Cardiac muscle cell (in vitro differentiated cells and primary cell): ENCODE data around the gene DOCK4. TPM values are rescaled to one million over a fixed set of nuclear protein-coding genes. Genes with fewer than 3 reads are reported as not detected.

Source experiments
- DNase-seq, 2 donors: peaks; one replicate each; pipeline versions ENCODE4 v3.0.0 to v3.0.0-alpha.2; 2010 to 2017; ENCODE audit warnings: low read depth in 1 of 2, low spot score in 1 of 2
- H3K27ac ChIP-seq: fragments of 200-600 bp; sonication (generic); 2 replicates; pipeline ENCODE4 v1.5.1; 2016
- H3K27me3 ChIP-seq: fragments of 200-600 bp; sonication (generic); 2 replicates; pipeline ENCODE4 v1.6.0; 2016; ENCODE audit warnings: control low read depth
- H3K36me3 ChIP-seq: fragments of 200-600 bp; sonication (generic); 2 replicates; pipeline ENCODE4 v1.5.1; 2016; ENCODE audit warnings: control low read depth
- H3K4me1 ChIP-seq: fragments of 200-600 bp; sonication (generic); 2 replicates; pipeline ENCODE4 v1.8.1; 2017; ENCODE audit warnings: low read depth, mild to moderate bottlenecking, mixed run types
- H3K4me3 ChIP-seq: fragments of 200-600 bp; sonication (generic); 2 replicates; pipeline ENCODE4 v1.5.1; 2016; ENCODE audit warnings: mild to moderate bottlenecking
- H3K9me3 ChIP-seq: fragments of 200-600 bp; sonication (generic); 2 replicates; pipeline ENCODE4 v1.5.1; 2017; ENCODE audit warnings: low read depth, mild to moderate bottlenecking, control low read depth
- polyA plus RNA-seq: library from polyadenylated mRNA; unstranded; fragments of >200 nt; fragmentation: Nextera tagmentation; extraction: Ambion mirVana; gene quantifications from 2 replicates; pipeline ENCODE4 v1.2.1, GENCODE V29; 2016
- total RNA-seq: library from RNA; depleted of rRNA; stranded (reverse); fragments of >200 nt; gene quantifications from 2 replicates; pipeline ENCODE4 v1.2.3, GENCODE V29; 2016
- TF ChIP-seq, protein P1 (sequence below): IDR thresholded peaks from 2 replicates; pipeline ENCODE4 v1.5.1; 2012; ENCODE audit warnings: low read depth, mild to moderate bottlenecking, low read length

The DOCK4 gene
- total and polyA plus RNA-seq, 2 experiments from 2014 or later, result 5.3 to 11.4 TPM

GRCh38 chr7:111743244-111743847 is 462.9 kb downstream of the DOCK4 start:
- Histone ChIP-seq H3K9me3 (no peaks in the 10 kb centered on the region), H3K27ac (no peak overlapping the region)
- no peak for DNase-seq

DNA sequence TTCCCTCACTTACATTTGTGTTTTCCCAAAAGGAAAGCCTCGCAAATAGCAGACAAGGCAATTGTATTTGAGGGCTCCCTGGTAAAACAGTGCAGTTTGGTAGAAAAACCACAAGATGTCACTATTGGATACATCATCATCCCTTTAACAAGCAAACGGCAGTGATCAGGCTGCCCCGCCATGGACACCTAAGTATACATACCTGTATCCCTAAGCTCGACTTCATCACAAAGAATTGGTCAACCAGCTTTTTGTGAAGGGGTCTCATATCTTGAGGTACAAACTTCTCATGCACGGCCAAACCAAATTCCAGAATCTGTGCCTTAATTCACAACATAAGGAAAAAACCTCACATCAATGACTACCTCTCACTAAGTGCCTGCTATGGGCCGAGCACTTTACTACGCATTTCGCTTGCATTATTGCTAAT is 464.4 kb downstream of the DOCK4 start:
- no peaks in the 10 kb centered on the region for H3K27me3 ChIP-seq
- H3K27ac ChIP-seq, result no peak overlapping the region
- no peaks in the 10 kb centered on the region for H3K4me1 ChIP-seq
- DNase-seq, result peak; percentile 71 to 84
- H3K4me3 ChIP-seq, result no peak overlapping the region
- H3K9me3 ChIP-seq, result no peaks in the 10 kb centered on the region
- no peaks in the 10 kb centered on the region for H3K36me3 ChIP-seq
- TF ChIP-seq, protein P1, sequence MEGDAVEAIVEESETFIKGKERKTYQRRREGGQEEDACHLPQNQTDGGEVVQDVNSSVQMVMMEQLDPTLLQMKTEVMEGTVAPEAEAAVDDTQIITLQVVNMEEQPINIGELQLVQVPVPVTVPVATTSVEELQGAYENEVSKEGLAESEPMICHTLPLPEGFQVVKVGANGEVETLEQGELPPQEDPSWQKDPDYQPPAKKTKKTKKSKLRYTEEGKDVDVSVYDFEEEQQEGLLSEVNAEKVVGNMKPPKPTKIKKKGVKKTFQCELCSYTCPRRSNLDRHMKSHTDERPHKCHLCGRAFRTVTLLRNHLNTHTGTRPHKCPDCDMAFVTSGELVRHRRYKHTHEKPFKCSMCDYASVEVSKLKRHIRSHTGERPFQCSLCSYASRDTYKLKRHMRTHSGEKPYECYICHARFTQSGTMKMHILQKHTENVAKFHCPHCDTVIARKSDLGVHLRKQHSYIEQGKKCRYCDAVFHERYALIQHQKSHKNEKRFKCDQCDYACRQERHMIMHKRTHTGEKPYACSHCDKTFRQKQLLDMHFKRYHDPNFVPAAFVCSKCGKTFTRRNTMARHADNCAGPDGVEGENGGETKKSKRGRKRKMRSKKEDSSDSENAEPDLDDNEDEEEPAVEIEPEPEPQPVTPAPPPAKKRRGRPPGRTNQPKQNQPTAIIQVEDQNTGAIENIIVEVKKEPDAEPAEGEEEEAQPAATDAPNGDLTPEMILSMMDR, result peak; percentile 71

More at GRCh38 chr7:111743244-111743847, 462.9 kb downstream of the DOCK4 start:
- TF ChIP-seq, protein P1, result no peak
- Histone ChIP-seq H3K27me3 (no peaks in the 10 kb centered on the region), H3K4me3 (no peak overlapping the region), H3K36me3 (no peaks in the 10 kb centered on the region), H3K4me1 (no peaks in the 10 kb centered on the region)

GRCh38 chr7:111740942-111741341 is 465.3 kb downstream of the DOCK4 start:
- TF ChIP-seq, protein P1, result no peak
- Histone ChIP-seq H3K27ac (no peak overlapping the region), H3K4me1 (no peaks in the 10 kb centered on the region), H3K36me3 (no peaks in the 10 kb centered on the region), H3K4me3 (no peak overlapping the region), H3K9me3 (no peaks in the 10 kb centered on the region), H3K27me3 (no peaks in the 10 kb centered on the region)
- DNase-seq, result no peak

- DNase-seq, result no peak
- no peaks in the 10 kb centered on the region for H3K36me3 ChIP-seq
- TF ChIP-seq, protein P1, result no peak
- H3K27ac ChIP-seq, result no peak overlapping the region
- H3K4me1 ChIP-seq, result peaks cover 6% of the 10 kb centered on the region
- no peaks in the 10 kb centered on the region for H3K9me3 ChIP-seq
- no peaks in the 10 kb centered on the region for H3K27me3 ChIP-seq
- no peak overlapping the region for H3K4me3 ChIP-seq
Observed at GRCh38 chr7:111736552-111736874, 469.7 kb downstream of the DOCK4 start.

DNA sequence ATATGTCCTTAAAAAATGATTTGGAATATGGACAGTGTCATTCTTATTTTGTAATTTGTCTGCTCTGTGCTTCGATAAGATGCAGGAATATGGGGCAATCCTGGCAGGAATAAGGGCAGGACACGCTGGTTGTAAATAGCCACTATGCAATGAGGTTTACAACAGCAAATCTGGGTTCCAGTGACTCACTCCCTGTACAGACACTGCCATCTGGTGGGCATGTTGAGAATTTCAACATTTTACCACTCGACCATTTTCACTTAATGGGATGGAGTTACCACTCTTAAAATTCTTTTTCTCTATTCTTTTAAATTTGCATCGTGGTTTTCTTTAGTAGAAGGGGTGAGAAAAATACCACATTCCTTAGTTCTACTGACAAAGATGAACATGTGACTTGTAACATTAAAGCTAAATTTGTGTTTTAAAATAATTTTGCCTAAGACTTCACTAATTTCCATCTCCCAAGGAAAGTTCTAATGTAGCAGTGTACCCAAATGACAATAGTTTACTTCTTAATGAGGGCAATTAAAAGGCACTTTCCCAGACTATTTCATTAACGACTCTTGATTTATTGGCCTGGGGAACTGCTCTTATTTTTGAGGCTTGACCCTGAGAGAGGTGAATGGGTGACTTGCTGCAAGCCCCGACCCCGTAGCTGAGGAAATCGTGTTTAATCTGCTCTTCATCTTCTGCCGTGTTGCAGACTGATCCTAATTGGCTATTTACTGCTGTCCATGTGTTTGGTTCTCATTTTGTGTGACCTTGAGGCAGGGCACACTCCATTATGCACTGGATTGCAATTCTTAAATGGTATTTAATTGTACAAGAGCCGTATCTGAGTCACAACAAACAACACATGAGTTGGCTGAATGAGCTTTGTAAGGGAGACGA is 470.3 kb downstream of the DOCK4 start:
- H3K4me3 ChIP-seq, result no peak overlapping the region
- TF ChIP-seq, protein P1, result peak; percentile 70
- peaks cover 6% of the 10 kb centered on the region for H3K4me1 ChIP-seq
- no peaks in the 10 kb centered on the region for H3K9me3 ChIP-seq
- H3K36me3 ChIP-seq, result no peaks in the 10 kb centered on the region
- H3K27me3 ChIP-seq, result no peaks in the 10 kb centered on the region
- DNase-seq, result peak; percentile 66 to 88
- H3K27ac ChIP-seq, result no peak overlapping the region
